HUES6 (cell line): ENCODE measurements around the gene LAMA2.

Source experiments
- H3K27ac ChIP-seq: 2 replicates; pipeline ENCODE4 v1.7.0; 2013; ENCODE audit warnings: low read depth, mild to moderate bottlenecking, low read length, inconsistent platforms
- H3K27me3 ChIP-seq: 2 replicates; pipeline ENCODE4 v1.6.1; 2013; ENCODE audit warnings: low read length; ENCODE audit not compliant: control insufficient read depth, insufficient read depth
- H3K36me3 ChIP-seq: 2 replicates; pipeline ENCODE4 v1.6.1; 2013; ENCODE audit warnings: low read length; ENCODE audit not compliant: control insufficient read depth, insufficient read depth
- H3K4me1 ChIP-seq: 2 replicates; pipeline ENCODE4 v1.6.1; 2013; ENCODE audit warnings: low read length; ENCODE audit not compliant: control insufficient read depth, insufficient read depth
- H3K4me3 ChIP-seq: 2 replicates; pipeline ENCODE4 v1.5.1; 2013; ENCODE audit warnings: low read depth, low read length
- H3K9ac ChIP-seq: one replicate; pipeline ENCODE4 v1.6.1; 2013; ENCODE audit warnings: mild to moderate bottlenecking, low read length
- H3K9me3 ChIP-seq: 2 replicates; pipeline ENCODE4 v1.6.1; 2013; ENCODE audit warnings: low read depth, low read length; ENCODE audit not compliant: control insufficient read depth, insufficient read depth

The LAMA2 gene

GRCh38 chr6:128964771-128965170, 81.8 kb downstream of the LAMA2 start:
- no peaks in the 10 kb centered on the region for H3K9me3 ChIP-seq
- no peak overlapping the region for H3K9ac ChIP-seq
- H3K36me3 ChIP-seq: no peaks in the 10 kb centered on the region
- no peaks in the 10 kb centered on the region for H3K27me3 ChIP-seq
- no peak overlapping the region for H3K4me3 ChIP-seq
- H3K27ac ChIP-seq: no peak overlapping the region
- peaks cover 6% of the 10 kb centered on the region; the same call in 1 of the 2 replicates for H3K4me1 ChIP-seq

GRCh38 chr6:128966934-128967333, 84.0 kb downstream of the LAMA2 start:
- H3K9ac ChIP-seq: no peak overlapping the region
- no peaks in the 10 kb centered on the region for H3K9me3 ChIP-seq
- H3K4me1 ChIP-seq: peaks cover 6% of the 10 kb centered on the region; the same call in 1 of the 2 replicates
- H3K27me3 ChIP-seq: no peaks in the 10 kb centered on the region
- no peaks in the 10 kb centered on the region for H3K36me3 ChIP-seq
- no peak overlapping the region for H3K27ac ChIP-seq
- no peak overlapping the region for H3K4me3 ChIP-seq

GRCh38 chr6:128979071-128979470, 96.1 kb downstream of the LAMA2 start:
- H3K4me3 ChIP-seq: no peak overlapping the region
- no peaks in the 10 kb centered on the region for H3K9me3 ChIP-seq
- H3K4me1 ChIP-seq: no peaks in the 10 kb centered on the region
- H3K27me3 ChIP-seq: no peaks in the 10 kb centered on the region
- H3K27ac ChIP-seq: no peak overlapping the region
- H3K36me3 ChIP-seq: no peaks in the 10 kb centered on the region
- no peak overlapping the region for H3K9ac ChIP-seq

- H3K9ac ChIP-seq: no peak overlapping the region
Observed at GRCh38 chr6:128981716-128982115, 98.8 kb downstream of the LAMA2 start.

GRCh38 chr6:128990360-128990759, 107.4 kb downstream of the LAMA2 start:
- Histone ChIP-seq H3K4me1 (no peaks in the 10 kb centered on the region), H3K36me3 (no peaks in the 10 kb centered on the region), H3K9ac (no peak overlapping the region), H3K9me3 (no peaks in the 10 kb centered on the region), H3K27me3 (no peaks in the 10 kb centered on the region), H3K27ac (no peak overlapping the region), H3K4me3 (no peak overlapping the region)

More at GRCh38 chr6:128981716-128982115, 98.8 kb downstream of the LAMA2 start:
- Histone ChIP-seq H3K27ac (no peak overlapping the region), H3K27me3 (no peaks in the 10 kb centered on the region), H3K4me3 (no peak overlapping the region), H3K36me3 (no peaks in the 10 kb centered on the region), H3K9me3 (no peaks in the 10 kb centered on the region), H3K4me1 (no peaks in the 10 kb centered on the region)

- Histone ChIP-seq H3K9me3 (no peaks in the 10 kb centered on the region), H3K9ac (no peak overlapping the region), H3K4me1 (no peaks in the 10 kb centered on the region)
Observed at GRCh38 chr6:128990915-128991314, 108.0 kb downstream of the LAMA2 start.

GRCh38 chr6:128993166-128993565, 110.2 kb downstream of the LAMA2 start:
- Histone ChIP-seq H3K4me3 (no peak overlapping the region), H3K9ac (no peak overlapping the region), H3K27ac (no peak overlapping the region), H3K36me3 (no peaks in the 10 kb centered on the region), H3K27me3 (no peaks in the 10 kb centered on the region), H3K9me3 (0 out of 2 replicates have a peak, but pooled peaks cover 2% of the 10 kb centered on the region), H3K4me1 (no peaks in the 10 kb centered on the region)

More at GRCh38 chr6:128990915-128991314, 108.0 kb downstream of the LAMA2 start:
- no peaks in the 10 kb centered on the region for H3K27me3 ChIP-seq
- no peaks in the 10 kb centered on the region for H3K36me3 ChIP-seq
- H3K4me3 ChIP-seq: no peak overlapping the region
- H3K27ac ChIP-seq: no peak overlapping the region

GRCh38 chr6:128997880-128998279, 114.9 kb downstream of the LAMA2 start:
- Histone ChIP-seq H3K4me1 (no peaks in the 10 kb centered on the region), H3K9me3 (0 out of 2 replicates have a peak, but pooled peaks cover 2% of the 10 kb centered on the region), H3K36me3 (no peaks in the 10 kb centered on the region), H3K4me3 (no peak overlapping the region), H3K27me3 (no peaks in the 10 kb centered on the region), H3K27ac (no peak overlapping the region), H3K9ac (no peak overlapping the region)

GRCh38 chr6:129006724-129007514, 124.0 kb downstream of the LAMA2 start:
- no peak overlapping the region for H3K4me3 ChIP-seq

GRCh38 chr6:129007701-129008373, 124.9 kb downstream of the LAMA2 start:
- Histone ChIP-seq H3K27ac (no peak overlapping the region), H3K4me3 (no peak overlapping the region), H3K36me3 (no peaks in the 10 kb centered on the region), H3K9ac (no peak overlapping the region), H3K27me3 (no peaks in the 10 kb centered on the region), H3K4me1 (peaks cover 5% of the 10 kb centered on the region), H3K9me3 (no peaks in the 10 kb centered on the region)

More at GRCh38 chr6:129006724-129007514, 124.0 kb downstream of the LAMA2 start:
- no peaks in the 10 kb centered on the region for H3K27me3 ChIP-seq
- H3K27ac ChIP-seq: no peak overlapping the region
- H3K9me3 ChIP-seq: no peaks in the 10 kb centered on the region
- H3K4me1 ChIP-seq: peaks cover 5% of the 10 kb centered on the region
- H3K36me3 ChIP-seq: no peaks in the 10 kb centered on the region
- H3K9ac ChIP-seq: no peak overlapping the region

GRCh38 chr6:129008591-129008990, 125.7 kb downstream of the LAMA2 start:
- no peak overlapping the region for H3K27ac ChIP-seq
- H3K27me3 ChIP-seq: no peaks in the 10 kb centered on the region
- no peaks in the 10 kb centered on the region for H3K36me3 ChIP-seq
- no peak overlapping the region for H3K4me3 ChIP-seq
- no peaks in the 10 kb centered on the region for H3K9me3 ChIP-seq
- no peak overlapping the region for H3K9ac ChIP-seq
- peaks cover 5% of the 10 kb centered on the region for H3K4me1 ChIP-seq
